Fibroblast of skin of left biceps (primary cell): ENCODE data around the gene CBL.
A peak's percentile ranks its signal among the peaks of the same experiment; 100 is the strongest.
"Not testable (repeated sequence)": the region's sequence is repeated elsewhere in the genome, so short reads cannot be mapped to it uniquely, and the experiment has no call there.

ENCODE experiments used
- DNase-seq, 2 experiments: peaks; one replicate each; pipeline ENCODE4 v3.0.0-alpha.2; 2013; ENCODE audit warnings: low read depth in 2 of 2

CBL gene

DNA sequence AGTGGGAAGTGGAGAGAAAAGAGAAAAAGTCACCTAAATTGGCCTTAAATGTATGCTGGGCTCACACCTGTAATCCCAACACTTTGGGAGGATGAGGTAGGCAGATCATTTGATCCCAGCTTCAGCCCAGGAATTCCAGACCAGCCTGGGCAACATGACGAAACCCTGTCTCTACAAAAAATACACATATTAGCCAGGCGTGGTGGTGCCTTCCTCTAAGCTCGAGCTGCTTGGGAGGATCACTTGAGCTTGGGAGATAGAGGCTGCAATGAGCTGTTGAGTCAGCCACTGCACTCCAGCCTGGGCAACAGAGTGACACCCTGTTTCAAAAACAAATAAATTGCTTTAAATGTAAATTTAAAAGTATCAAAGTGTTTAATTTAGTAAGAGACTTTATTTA, 3.9 kb downstream of the CBL start:
- DNase-seq, result no peak

DNA sequence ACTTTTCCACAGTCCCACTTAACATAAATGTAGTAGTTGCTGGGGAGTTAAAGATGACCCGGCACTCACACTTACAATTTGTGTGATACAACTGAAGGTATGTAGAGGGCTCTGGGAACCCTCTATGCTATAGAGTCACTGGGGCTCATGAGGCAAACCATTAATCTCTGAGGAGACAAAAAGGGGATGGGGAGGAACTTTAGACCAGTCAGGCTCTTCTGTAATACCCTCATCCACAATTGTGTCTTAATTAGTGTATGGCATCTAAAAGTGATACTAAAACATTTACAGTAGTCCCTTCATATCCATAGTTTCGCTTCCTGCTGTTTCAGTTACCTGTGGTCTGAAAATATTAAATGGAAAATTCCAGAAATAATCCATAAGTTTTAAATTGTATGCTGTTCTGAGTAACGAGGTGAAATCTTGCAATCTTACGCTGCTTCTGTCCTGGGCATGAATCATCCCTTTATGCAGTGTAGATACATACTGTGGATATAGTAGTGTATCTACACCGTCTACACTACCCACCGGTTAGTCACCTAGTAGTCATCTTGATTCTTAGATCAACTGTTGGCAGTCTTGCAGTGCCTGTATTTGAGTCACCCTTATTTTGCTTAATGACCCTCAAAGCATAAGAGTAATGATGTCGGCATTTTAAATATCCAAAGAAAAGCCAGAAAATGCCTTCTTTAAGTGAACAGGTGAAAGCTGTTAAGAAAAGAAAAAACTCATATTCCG, 12.2 kb downstream of the CBL start:
- peak; percentile 80 to 82 for DNase-seq

DNA sequence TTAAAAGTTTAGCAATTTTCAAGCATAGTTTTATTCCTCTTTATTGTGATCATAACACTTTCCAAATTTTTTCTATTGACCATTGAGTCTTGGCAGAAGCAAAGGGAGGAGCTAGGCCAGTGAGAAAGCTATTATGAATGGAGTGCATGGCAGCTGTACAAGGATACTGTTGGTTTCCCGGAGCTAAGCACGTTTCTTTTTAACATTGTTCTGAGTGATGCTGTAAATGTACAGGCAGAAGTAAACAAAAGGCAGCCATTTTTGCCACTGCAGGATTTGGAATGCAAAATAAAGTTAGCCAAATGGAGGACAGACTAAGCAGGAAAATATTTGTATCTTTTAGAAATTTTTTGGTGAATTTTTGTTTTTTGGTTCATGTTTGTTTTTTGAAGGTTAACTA, 16.2 kb downstream of the CBL start:
- peak in 1 of 2 experiments; percentile 19 for DNase-seq

DNA sequence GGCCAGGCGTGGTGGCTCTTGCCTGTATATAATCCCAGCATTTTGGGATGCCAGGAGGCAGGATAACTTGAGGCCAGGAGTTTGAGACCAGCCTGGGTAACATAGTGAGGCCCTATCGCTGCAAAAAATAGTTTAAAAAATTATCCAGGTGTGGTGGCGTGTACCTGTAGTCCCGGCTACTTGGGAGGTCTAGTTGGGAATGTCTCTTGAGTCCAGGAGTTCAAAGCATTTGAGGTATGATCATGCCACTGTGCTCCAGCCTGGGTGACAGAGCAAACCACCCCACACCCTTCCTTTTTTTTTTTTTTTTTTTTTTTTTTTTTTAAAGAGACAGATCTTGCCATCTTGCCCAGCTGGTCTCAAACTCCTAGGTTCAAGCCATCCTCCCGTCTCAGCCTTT, 16.8 kb downstream of the CBL start:
- DNase-seq, result no peak

DNA sequence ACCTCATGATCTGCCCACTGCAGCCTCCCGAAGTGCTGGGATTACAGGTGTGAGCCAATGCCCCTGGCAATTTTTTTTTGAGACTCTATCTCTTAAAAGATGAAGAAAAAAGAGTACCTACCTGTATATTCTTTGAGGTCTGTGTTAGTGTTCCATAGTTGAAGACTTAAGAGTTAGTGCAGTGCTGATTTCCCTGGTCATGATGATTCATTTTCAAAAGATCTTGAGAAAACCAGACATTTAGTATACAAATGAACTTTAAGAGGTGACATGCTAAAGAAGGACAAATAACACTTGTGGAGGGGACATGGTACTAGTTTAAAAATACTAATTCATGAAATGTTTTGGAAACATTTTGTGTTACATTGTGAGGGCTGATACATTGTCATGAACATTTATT, 17.7 kb downstream of the CBL start:
- no peak for DNase-seq

DNA sequence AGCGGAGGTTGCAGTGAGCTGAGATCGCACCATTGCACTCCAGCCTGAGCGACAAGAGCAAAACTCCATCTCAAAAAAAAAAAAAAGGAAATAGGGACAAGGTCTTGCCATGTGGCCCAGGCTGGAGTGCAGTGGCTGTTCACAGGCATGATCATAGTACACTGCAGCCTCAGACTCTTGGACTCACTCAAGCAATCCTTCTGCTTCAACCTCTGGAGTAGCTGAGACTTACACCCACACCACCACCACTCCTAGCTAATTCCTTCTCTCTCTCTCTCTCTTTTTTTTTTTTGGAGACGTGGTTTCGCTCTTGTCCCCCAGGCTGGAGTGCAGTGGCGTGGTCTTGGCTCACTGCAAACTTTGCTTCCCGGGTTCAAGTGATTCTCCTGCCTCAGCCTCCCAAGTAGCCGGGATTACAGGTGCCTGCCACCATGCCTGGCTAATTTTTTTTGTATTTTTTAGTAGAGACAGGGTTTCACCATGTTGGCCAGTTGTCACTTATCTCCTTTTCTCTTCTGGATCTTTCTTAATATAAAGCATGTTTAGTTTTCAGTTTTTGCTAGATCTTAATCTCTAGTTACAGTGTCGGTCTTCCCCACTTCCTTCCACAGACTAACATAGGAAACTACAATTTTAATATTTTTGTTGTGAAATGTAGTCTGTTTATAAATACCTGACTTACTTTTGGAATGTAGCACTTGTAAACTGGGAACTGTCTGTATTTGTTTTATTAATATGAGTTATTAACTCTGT, 22.6 kb downstream of the CBL start:
- DNase-seq, result not testable (repeated sequence)

DNA sequence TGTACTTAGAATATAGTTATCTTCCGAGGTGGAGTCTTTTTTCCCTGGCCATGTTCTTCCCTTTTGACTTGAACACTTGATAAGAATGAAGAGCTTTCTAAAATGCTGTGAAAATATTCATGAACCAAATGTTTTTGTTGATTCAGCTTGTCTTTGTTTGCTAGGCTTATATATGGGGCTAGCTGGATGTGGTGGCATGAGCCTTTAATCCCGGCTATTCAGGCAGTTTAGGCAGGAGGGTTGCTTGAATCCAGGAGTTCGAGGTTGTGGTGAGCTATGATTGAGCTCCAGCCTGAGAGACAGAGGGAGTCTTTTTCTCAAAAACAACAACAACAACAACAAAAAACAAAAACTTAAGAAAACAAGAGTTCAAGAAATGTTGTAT, 23.1 kb downstream of the CBL start:
- DNase-seq, result no peak

DNA sequence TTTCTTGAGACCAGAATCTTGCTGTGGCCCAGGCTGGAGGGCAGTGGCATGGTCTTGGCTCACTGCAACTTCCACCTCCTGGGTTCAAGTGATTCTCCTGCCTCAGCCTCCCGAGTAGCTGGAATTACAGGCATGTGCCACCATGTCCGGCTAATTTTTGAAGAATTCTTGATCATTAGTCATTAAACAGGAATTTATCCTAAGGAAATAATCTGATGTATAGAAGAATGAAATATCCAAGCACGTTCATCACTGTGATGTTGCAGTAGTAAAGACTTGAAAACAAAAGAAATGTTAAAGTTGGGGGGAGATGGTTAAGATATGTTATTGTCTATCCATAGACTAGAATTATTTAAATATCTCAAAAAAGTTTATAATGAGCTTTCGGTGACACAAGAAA, 23.6 kb downstream of the CBL start:
- no peak for DNase-seq

DNA sequence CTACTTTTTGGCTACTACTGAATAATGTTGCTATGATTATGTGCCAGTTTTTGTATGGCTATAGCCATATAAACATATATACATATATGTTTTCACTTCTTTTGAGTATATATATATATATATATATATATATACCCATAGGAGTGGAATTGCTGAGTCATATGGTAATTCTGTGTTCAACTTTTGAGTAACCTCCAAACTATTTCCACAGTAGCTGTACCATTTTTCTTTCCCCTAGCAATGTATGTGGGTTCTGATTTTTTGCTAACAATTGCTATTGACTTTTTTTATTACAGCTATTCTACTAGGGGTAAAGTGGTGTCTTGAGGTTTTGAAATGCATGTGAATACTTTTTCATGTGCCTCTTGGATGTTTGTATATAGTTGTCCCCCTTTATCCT, 30.4 kb downstream of the CBL start:
- peak; percentile 42 to 44 for DNase-seq

DNA sequence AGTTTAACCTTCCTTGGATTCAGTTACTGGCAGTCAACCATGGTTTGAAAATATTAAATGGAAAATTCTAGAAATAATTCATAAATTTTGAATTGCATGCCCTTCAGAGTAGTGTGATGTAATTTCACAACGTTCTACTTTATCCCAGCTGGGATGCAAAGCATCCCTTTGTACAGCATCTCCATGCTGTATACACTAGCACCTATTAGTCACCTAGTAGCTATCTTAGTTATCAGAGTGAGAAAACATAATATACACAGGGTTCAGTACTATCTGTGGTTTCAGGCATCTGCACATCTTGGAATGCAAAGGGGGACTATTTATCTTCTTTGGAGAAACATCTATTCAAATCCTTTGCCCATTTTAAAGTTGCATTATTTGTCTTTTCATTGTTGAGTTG, 30.8 kb downstream of the CBL start:
- DNase-seq, result peak; percentile 41 to 46

DNA sequence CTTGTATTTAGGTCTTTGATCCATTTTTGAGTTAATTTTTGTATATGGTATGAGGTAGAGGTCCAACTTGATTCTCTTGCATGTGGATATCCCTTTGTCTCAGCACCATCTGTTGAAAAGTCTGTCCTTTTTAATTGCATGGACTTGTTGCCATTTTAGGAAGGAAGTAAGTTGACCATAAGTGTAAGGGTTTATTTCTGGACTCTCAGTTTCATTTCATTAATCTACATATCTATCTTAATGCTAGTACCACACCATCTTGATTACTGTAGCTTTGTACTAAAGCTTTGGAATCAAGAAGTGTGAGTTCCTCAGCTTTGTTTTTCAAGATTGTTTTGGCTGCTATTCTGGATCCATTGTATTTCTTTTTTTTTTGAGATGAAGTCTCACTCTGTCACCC, 31.4 kb downstream of the CBL start:
- DNase-seq, result no peak

DNA sequence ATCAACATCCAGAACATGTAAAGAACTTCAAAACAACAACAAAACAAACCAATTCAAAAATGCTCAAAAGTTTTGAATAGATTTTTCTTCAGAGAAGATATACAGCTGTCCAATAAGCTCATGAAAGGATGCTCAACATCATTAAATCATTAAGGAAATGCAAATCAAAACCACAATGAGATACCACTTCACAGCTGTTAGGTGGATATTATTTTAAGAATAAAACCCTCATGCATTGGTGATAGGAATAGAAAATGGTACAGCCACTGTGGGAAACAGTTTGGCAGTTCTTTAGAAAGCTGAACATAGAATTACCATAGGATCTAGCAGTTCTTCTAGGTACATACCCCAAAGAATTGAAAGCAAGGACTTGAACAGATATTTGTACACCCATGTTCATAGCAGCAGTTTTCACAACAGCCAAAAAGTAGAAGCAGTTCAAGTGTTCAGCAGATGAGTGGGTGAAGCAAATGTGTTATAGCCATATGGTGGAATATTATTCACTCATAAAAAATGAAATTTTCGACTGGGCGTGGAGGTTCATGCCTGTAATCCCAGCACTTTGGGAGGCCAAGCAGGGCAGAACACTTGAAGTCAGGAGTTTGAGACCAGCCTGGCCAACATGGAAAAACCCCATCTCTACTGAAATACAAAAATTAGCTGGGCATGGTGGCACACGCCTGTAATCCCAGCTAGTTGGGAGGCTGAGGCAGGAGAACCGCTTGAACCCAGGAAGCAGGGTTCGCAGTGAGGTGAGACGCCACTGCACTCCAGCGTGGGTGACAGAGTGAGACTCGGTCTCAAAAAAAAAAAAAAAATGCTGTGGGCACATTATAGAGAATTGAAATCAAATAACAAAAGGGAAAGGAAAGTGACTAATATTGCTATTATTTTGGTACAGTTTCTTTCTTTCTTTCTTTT, 42.9 kb downstream of the CBL start:
- no peak for DNase-seq

DNA sequence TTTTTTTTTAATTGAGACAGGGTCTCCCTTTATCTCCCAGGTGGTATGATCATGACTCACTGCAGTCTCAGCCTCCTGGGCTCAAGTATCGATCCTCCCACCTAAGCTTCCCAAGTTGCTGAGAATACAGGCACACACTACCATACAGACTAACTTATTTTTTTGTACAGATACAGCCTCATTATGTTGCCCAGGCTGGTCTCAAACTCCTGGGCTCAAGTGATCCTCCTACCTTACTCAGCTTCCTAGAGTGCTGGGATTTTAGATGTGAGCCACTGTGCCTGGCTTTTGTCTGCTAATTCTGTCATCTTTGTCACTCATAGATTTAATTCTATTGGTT, 43.5 kb downstream of the CBL start:
- no peak for DNase-seq

DNA sequence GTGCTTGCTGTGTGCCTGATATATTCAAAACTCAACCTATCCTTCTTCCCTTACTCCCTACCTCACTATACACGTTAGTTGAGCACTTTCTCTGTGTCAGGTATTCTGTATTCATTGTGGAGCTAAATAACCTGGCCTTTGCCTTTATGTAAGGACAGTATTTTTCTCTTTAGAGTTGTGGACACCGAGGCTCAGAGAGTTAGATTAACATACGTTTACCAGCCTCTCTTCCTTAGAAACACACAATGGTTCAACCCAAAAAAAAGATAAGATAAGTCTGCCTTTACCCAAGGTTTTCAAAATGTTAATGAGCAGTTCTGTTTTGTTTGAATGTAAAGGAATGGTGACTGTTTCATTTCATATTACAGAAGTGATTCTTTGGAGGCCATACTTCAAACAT, 45.0 kb downstream of the CBL start:
- no peak for DNase-seq

DNA sequence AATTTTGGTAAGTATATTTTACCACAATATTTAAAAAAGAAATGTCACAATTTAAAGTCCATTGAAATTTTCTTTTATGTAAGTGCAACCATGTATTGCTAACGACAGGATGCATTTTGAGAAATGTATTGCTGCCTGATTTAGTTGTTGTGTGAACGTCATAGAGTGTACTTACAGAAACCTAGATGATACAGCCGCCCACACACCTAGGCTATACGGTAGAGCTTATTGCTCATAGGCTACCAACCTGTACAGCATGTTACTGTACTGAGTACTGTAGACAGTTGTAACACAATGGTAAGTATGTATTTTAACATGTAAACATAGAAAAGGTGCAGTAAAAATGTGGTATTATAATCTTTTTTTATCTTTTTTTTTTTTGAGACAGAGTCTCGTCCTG, 48.1 kb downstream of the CBL start:
- DNase-seq, result no peak

DNA sequence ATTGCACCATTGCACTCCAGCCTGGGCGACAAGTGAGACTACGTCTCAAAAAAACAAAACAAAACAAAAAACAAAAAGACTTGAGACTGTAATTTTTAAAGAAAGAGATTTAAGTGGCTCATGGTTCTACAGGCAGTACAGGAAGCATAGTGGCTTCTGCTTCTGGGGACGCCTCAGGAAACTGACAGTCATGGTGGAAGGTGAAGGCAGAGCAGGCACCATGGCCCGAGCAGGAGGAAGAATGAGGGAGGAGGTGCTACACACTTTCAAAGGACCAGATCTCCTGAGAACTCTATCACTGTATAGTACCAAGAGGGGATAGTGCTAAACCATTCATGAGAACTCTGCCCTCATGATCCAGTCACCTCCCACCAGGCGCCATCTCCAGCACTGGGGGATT, 52.0 kb downstream of the CBL start:
- DNase-seq, result no peak

DNA sequence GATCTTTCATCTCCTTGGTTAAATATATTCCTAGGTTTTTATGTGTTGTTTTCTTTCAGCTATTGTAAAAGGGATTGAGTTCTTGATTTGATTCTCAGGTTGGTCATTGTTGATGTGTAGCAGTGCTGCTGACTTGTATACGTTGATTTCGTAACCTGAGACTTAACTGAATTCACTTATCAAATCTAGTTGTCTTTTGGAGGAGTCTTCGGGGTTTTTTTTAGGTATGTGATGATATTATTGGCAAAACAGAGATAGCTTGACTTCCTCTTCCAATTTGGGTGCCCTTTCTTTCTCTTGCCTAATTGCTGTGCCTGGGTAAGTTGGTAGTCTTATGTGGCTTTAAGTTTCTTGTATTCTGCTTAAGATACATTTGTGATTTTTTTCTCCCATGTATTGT, 52.8 kb downstream of the CBL start:
- DNase-seq, result no peak

DNA sequence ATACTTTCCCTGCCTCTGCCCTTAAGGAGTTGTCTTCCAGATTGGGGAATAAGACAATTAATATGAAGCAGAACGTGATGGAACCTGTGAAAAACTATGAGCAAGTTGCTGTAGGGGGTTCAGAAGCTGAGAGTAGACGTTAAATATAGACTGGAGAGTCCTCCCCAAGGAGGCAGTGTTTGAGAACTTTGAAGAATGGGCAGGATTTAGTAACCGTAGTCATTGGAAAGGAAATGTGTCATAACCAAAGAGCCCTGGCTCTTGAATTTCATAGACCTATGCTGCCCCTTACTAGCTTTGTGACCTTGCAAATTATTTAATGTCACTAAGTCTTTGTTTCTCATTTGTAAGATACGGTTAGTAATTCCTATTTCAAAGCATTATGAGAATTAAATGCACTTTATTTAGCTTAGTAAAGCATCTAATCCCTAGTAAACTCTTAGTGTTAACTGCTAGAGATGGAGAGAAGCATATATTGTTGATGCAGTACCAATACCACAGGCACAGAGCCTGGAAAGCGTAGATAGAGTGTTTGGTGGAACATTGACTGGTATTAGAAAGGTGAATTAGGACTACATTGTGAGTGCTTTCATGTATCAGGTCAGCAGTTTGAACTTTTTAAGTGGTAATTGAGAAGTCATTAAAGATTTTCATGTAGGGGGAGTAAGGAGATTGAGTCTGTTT, 56.7 kb downstream of the CBL start:
- no peak for DNase-seq

DNA sequence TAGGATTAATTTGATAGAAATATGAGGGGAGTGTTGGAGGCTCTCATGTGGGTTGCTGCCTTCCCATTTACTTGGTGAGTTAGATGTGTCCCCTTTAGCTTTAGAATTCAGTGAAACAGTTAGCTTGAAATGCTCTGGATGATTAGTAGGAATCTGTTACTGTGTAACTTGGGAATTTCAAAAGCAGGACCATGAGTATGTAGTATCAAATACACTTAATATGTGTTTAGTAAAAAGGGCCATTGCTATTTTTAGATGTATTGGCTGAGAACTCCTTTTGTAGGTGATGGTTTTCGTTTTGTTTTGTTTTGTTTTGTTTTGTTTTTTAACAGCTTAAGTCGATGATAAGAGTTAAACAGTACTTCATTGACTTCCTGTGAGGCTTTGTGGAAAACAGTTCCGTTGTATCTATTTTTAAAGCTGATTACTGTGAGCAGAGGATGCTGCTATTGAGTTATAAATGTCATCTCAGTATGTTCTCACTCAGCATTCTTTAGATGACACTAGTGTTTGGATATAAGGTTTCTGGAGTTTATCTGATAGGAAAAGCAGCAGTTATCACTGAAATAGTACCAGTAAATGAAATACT, 57.3 kb downstream of the CBL start:
- DNase-seq, result no peak

DNA sequence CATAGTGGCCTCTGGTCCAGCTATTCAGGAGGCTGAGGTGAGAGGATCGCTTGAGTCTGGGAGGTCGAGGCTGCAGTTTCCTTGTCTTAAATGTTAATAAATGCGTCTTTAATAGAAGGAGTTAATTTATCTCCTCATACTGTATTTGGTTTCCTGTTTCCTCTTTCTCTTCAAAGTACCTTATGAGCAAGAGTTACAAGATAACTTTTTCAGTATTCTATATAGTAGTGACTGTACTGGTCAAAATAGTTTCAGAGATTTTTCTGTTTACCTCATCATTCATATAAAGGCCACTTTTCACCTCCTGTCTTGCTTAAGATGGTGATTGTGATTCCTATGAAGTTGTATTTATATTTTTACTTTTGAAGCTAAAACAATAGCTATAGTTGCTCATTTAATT, 59.9 kb downstream of the CBL start:
- no peak for DNase-seq

DNA sequence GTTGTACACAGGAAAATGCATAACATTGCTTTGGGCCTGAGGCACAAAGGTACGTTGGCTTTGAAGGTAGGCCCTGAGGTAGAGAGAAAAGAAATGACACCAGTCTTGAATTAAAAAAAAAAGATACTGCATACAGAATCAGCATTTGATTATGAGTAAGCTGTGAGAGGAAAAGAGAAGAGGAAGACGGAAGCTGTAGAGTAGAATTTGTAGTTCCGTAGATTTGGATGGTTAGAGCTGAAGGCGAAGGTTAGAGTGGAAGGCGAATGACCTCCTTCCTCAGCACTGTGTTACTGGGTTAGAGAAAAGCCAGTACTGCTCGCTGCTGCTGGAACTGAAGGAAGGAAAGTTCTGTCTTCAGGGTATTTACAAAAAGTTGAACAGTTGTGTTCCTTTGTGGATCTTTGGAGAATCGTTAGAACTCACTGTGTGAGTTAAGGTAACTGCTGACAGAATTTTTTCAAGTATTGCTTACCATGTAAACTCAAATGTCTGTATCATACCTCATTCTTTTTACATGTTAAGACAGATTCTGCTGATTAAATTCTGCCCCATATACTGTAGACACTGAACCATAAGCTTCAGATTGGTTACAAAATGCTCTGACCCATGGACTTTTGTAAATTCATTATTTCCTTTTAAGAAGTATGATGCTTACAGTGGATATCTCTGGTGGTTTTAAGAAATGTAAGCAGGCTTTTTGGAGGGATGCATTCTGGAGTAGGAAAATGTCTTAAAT, 60.5 kb downstream of the CBL start:
- DNase-seq, result no peak
